GM18870 (cell line): ENCODE measurements around the gene ZFP69.
"Not testable (repeated sequence)": the region's sequence is repeated elsewhere in the genome, so short reads cannot be mapped to it uniquely, and the experiment has no call there.

ENCODE experiments used
- ATAC-seq: cut with Tn5 transposase; IDR thresholded peaks from one replicate; pipeline ENCODE4 v1.9.1; 2021; ENCODE audit warnings: moderate library complexity; ENCODE audit not compliant: unreplicated experiment

Gene ZFP69

DNA sequence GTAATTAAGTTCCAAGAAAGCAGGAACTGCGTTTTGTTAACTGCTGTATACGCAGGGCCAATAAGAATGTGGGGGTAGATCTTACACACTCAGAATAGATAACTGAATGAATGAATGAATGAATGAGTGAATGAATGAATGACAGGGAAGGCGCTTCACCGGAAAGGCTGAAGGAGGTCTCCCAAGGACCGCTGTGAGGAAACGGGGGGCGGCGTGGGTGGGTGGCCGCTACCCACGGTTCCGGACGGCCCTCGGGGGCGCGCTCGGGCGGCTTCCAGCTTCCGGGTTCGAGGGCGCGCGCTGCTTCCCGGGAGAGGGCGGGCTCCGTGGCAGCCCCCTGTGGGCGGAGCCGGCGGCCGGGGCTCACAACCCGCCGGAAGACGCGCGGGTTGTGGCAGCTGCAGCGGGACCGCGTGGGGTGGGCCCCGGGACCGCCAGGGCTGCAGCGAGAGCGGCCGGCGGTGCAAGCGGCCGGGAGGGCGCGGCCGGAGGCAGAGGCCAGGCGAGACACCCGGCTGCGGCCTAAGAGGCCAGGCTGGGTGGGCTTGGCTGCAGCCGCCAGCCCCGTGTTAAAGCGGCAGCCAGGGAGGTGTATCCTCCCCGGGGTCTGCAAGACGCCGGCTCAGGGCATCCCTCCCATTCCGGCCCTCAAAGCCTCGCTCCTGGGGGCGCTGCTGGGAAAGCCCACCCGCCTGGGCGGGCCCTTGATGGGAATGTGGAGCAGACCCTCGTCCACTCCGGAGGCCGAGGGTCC, at the start of gene ZFP69:
TSS of gene ZFP69 (plus strand) at position 367 of the 754 bp plus-strand sequence. CDS start 2,072 bp downstream, outside the sequence.
- ATAC-seq = no peak

DNA sequence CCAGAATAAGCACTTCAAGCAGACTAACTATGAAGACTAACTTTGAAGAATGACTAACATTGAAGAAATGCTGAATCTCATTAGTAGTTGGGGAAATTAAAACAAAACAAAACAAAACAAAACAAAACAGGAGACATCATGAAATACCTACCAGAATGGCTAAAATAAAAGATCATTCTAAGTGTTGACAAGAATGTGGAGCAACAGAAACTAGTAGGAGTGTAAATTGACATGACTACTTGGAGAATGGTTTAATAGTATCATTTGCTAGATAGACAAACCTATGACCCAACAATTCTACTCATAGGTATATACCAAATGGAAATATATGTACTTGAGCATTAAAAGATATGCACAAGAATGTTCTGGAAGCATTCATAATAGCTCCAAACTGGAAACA, 45.7 kb upstream of the ZFP69 start:
- ATAC-seq = no peak

DNA sequence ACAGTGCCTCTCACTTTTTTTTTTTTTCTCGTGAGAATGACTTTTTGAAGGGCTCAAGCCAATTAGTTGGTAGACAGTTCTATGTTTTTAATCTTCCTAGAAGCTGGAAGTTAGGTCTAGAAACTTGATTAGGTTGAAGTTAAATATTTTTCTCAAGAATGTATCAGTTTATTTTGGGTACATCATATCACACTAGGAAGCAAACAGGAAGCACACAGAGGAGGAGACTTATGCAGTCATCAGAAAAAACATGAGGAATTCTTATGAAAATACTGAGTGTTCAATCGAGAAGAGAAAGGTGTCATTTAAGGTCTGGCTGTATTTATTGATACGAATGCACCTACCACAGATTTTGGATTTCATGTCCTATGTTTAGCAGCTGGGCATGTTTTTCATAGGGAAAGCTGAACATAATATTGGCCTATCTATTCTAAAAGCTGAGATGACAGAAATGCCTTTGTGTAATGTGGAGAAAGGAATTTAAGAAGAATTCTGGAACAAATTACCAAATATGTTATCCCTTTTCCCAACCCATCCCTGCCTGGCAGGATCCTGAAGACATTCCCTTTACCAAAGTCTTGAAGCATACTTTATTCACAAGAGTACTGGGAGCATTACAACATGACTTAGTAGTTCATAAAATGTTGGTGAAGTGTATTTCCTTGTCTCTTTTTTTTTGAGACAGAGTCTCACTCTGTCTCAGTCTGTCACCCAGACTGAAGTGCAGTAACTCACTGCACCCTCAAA, 44.3 kb upstream of the ZFP69 start:
- ATAC-seq = no peak

DNA sequence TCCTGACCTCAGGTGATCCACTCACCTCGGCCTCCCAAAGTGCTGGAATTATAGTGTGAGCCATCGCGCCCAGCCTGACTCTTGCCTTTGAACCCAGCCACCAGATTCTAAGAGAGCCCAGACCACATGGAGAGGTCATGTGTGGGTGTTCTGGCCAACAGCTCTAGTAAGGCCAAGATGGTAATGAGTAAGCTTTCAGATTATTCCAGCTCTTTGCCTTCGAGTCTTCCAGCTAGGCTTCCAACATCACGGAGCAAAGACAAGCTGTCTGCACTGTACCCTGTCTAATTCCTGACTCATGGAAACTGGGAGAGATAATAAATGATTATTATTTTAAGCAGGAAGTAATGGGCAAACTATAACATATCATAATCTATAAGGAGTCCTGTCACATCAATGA, 41.6 kb upstream of the ZFP69 start:
- no peak for ATAC-seq

DNA sequence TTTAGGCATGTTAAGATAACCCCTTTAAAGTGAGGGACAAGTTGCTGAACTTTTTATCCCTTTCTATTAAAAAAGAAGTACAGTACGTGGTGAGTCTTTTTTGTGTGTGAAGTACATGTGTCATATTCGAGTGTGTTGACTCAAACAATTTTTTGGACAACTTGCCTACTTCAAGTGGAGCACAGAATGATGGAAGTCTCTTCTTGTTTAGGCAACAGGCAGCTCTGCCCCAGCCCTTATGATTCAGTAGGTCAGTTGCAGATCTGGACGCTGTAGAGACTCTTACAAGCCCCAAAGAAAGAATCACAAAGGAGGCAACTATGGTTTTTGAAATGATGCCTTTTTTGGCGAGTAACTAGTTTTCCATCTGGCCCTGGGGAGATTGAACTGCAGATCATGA, 41.2 kb upstream of the ZFP69 start:
- no peak for ATAC-seq

DNA sequence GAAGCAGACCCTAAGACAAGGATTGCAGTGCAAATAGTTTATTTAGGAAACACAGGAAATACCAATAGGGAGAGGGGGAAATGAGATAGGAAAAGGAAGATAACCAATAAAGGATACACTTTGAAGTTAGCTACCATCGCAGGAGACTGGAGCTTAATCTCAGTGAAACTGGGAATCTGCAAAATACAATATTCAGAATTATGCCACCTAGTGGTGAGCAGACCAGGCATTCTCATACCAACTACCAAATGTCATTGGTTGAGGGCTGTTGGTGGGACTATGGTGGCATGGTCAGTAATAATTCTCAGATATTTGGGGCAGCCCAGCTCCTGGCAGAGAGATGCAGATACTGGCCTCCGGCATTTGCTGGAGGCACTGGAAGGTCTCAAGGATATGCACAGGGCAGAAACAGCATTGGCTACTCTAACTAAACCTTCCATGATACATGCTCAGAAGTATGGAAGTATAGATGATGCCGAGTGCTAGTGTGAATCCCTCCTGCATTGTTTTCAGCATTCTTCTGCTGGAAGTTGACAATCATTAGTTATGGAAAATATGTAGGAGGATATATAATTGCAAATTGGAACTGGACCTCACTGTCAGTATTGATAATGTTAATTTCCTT, 38.6 kb upstream of the ZFP69 start:
- no peak for ATAC-seq

DNA sequence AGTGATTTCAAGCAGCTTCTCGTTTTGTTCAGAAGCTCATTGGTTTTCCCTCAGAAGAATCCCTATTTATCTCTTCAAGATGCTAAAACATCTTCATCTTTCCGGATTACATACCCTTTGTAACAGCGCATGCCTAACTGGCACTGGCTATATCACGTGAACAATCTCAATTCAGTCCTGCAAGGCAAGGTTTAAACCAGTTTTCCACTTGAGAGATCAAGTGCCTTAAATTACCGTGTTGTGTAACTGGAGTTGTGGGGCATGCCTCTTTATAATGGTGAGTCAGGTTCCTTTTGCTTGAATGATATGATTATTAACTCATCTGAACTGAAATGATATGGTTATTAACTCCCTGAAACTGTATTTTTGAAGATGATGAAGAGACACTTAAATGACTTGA, 37.8 kb upstream of the ZFP69 start:
- no peak for ATAC-seq

DNA sequence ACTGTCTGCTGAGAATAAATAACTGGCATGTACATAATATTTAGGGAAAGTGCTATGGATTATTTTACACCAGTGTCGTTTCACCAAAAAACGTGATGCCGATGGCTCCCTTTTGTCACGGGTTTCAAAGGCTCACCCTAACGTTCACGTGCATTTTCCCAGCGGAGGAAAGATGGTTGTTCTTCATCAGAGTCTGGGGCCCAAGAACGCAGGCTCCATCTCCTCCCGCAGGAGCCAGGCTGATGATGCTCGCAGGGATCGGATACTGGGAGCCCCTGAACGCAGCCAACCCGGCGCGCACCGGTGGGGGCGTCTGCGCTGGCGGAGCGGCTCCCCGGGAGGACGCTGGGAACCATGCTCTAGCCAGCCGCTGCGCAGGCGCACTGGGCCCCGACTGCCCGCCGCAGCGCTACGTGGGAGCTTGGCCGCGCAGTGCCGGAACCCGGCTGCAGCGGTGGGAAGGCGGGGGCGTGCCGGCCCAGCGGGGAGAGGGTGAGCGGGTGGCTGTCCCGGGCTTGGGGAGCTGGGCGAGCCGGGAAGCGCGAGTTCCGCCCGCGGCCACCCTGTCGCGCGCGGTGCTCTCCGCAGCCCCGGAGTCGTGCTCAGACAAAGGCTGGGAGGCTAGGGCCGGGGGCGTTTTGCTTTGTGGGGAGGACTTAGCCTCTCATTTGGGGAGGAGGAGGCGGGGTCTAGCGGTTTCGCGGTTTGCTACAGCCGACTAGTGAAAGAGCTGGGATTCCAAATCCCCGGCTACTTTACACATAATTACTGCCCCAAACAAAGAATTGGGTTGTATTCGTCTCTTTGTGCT, 27.2 kb upstream of the ZFP69 start, which contains the start of gene ZFP69B:
TSS of gene ZFP69B (plus strand) at position 793 of the 811 bp plus-strand sequence. CDS start 486 bp downstream, outside the sequence.
- ATAC-seq = no peak

DNA sequence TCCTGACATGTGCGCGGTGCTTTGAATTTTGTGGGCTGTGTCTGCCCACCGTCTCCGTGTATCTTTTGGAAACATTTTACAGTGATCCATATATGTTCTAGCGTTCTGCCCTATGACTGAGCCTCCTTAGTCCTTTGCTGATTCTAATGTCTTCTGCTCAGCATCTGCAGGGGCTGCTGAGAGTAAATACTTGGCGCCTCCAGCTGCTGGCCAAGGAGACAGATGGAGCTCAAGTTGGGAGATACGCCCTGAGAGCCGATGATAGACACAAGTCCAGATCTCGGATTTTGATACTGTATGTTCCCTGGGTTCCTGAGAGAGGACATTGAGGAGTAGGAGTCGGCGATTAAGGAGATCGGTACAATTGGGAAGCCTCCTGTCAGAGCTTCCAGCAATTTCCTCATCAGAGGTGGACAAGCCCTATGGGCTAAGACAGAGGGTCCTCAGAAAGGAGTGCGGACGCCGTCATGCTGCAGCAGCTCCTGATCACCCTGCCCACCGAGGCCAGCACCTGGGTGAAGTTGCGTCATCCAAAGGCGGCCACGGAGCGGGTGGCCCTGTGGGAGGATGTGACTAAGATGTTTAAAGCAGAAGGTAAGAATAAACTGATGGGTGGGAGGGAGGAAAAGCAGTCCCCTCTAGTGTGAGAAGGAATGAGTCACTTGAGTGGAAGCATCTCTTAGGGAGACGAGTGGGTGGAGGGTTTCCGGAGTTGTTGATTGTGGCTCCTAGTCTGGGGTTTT, 26.4 kb upstream of the ZFP69 start:
- ATAC-seq = no peak

DNA sequence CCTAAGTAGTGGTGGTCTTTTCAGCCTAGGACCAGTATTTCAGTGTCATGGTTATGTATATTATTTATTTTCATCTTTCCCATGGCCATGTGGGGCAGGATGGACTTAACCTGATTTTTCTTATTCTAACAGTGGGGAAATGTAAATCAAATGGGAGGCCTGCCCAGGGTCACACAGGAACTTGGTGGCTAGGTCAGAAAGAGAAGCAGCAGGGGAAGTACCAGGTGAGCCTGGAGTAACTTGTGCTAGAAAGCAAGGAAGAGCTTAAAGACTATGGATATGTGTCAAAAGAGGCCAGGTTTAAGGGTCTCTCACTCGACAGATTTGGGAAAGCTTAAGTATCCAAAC, 25.9 kb upstream of the ZFP69 start:
- ATAC-seq = no peak

DNA sequence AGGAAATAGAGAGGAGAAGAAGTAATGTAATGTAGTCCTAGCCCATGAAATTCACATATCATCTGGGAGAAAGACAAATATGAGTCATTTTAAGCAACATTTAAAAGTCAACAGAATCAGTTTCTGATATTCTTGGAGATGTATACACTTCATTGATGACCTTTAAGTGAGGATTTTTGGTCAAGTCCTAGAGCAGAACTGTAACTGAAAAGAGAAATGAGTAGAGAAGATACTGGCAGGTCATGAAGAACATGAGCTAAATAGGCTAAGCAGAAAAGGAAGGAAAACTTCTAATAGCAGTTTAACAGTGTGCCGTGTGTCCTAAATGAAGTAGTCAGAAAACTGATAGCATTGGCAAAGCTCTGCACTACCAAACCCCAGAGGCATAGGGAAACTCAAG, 22.2 kb upstream of the ZFP69 start:
- ATAC-seq = no peak

DNA sequence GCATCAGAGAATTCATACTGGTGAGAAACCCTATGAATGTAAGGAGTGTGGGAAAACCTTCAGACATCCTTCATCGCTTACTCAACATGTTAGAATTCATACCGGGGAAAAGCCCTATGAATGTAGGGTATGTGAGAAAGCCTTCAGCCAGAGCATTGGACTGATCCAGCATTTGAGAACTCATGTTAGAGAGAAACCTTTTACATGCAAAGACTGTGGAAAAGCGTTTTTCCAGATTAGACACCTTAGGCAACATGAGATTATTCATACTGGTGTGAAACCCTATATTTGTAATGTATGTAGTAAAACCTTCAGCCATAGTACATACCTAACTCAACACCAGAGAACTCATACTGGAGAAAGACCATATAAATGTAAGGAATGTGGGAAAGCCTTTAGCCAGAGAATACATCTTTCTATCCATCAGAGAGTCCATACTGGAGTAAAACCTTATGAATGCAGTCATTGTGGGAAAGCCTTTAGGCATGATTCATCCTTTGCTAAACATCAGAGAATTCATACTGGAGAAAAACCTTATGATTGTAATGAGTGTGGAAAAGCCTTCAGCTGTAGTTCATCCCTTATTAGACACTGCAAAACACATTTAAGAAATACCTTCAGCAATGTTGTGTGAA, 14.0 kb upstream of the ZFP69 start:
- no peak for ATAC-seq

DNA sequence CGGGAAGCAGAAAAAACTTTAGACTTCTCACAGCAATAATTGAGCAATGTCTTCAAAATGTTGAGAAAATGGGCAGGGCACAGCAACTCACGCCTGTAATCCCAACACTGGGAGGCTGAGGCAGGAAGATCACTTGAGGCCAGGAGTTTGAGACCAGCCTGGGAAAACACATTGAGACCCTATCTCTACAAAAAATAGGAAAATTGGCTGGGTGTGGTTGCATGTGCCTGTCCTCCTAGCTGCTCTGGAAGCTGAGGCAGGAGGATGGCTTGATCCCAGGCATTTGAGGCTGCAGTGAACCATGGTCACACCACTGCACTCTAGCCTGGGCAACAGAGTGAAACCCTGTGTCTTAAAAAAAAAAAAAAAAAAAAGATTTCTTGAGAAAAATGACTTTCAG, 7.8 kb upstream of the ZFP69 start:
- no peak for ATAC-seq

DNA sequence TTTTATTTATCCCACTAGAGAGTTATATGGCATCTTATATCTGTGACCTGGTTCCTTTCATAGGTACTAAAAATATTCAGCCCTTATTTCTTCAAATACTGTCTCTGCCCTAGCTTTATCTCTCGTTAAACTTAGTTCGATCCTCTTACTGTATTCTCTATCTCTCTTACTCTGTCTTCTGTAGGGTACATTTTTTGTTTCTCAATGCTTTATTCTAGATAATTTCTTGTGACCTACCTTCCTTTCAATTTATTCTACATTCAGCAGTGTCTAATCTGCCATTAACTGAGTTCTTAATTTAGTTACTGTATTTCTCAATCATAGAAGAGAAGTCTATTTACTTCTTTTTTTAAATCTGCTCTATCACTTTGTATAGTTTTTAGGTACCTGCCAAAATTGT, 1.8 kb upstream of the ZFP69 start:
- ATAC-seq = no peak

DNA sequence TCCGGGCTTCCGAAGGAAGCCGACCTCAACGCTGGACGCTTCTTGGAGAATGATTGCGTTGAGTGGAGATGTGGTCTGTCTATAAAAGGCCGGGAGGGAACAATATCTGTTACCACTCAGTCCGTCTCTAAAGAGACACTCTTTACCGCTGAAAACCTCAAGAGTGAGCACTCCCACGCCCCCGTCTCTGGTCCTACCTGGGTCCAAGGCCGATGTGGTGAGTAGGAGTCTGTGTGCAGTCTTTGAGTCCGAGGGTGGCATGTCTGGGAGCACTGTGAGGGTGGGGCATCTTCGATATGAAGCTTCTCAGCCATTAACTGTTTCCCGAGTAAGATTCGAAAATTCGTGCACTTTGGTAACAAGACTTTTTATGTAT, 576 bp downstream of the ZFP69 start:
- ATAC-seq = no peak

DNA sequence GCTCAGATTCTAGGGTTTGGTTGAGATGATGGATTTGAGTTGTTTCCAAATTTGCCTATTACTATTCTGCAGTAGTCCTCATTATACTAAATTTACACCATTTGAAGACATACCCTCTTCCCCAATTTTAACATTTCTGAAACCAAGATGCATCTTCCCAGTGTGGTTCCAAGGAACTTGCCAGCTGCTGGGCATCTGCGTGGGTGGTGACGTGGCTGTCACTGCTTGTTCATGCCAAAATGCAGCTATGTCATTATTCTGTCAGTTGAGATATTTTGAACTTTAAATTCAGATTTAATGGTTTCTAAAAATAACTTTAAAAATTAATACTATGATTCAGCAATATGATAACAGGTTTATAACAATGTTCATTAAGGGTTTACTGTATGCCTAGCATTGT, 1.2 kb downstream of the ZFP69 start:
- ATAC-seq = no peak

DNA sequence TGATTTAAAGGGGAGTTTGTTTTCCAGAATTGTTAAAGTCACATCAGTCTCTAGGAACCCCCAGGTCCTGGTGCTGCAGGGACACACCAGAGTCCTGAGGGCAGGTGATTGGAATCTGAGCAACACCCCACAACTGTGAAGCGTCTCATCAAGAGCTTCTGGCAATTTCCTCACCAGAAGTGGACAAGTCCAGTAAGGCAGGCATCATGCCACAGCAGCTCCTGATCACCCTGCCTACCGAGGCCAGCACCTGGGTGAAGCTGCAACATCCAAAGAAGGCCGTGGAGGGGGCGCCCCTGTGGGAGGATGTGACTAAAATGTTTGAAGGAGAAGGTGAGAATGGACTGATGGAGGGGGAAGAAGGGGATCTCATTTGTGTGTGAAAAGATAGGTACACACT, 2.1 kb downstream of the ZFP69 start:
- no peak for ATAC-seq

DNA sequence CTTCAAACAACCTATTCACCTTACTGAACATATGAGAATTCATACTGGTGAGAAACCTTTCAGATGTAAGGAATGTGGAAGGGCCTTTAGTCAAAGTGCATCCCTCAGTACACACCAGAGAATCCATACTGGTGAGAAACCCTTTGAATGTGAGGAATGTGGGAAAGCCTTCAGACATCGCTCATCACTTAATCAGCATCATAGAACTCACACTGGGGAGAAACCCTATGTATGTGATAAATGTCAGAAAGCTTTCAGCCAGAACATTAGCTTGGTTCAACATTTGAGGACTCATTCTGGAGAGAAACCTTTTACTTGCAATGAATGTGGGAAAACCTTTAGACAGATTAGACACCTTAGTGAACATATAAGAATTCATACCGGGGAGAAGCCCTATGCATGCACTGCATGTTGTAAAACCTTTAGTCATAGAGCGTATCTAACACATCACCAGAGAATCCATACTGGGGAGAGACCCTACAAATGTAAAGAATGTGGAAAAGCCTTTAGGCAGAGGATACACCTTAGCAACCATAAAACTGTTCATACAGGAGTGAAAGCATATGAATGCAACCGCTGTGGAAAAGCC, 18.3 kb downstream of the ZFP69 start:
- no peak for ATAC-seq

DNA sequence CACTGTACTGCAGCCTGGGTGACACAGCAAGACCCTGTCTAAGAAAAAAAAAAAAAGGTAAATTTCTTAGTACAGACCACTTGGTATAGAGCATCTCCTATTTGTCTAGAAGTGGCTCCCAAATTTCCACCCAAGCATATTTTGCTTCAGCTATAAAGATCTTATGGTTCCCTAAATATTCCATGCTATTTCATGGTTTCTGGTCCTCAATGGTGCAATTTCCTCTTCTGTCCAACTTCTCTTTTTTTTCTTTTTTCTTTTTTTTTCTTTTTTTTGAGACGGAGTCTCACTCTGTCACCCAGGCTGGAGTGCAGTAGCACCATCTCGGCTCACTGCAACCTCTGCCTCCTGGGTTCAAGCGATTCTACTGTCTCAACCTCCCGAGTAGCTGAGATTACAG, 25.6 kb downstream of the ZFP69 start:
- not testable (repeated sequence) for ATAC-seq

DNA sequence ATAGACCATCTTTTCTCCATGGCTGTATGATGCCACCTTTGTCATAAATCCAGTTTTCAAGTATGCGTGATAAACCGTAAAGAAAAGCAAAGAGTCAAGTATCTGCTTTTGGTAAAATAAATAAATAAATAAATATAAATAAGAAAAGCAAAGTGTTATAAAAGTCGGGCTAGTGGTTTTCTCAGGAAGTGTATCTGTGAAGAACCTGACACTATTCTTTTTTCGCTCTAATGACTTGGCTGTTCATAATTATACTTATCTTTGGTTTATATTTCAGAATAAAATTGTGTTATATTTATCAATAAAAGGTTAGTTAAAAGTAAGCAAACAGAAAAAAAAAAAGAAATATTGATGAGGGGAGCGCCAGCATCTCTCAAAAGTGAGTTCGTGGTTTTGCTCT, 30.9 kb downstream of the ZFP69 start:
- ATAC-seq = no peak
